K562 (cell line): ENCODE data around the gene GALNT9. TPM values are rescaled to one million over a fixed set of nuclear protein-coding genes. Genes with fewer than 3 reads are reported as not detected.

ENCODE experiments used
- ATAC-seq: fragments of 200-7000 bp; cut with Tn5 transposase; 3 replicates; pipeline ENCODE4 v1.9.1; 2020; ENCODE audit warnings: moderate library complexity
- BruUV-seq: library from RNA; stranded (reverse); fragments of 400-500 nt; replicated peaks from 2 replicates; lab custom pipeline; 2021; lab: Mats Ljungman, UMichigan
- CTCF ChIA-PET: fragments of 300-600 bp; formaldehyde crosslinking; extraction: SDS; loops from one replicate; lab custom pipeline; 2021; ENCODE audit warnings: low intra/inter-chr PET ratio; lab: Yijun Ruan, JAX
- POLR2A ChIA-PET: fragments of 300-600, 350-650 bp; sonication (Branson Sonifier 250); formaldehyde crosslinking; extraction: SDS; loops from one replicate; lab custom pipeline; 2021; ENCODE audit warnings: antibody characterized with exemption, inconsistent platforms; lab: Yijun Ruan, JAX
- DNase-seq, 4 experiments: peaks; one replicate each; pipeline versions ENCODE4 v3.0.0 to v3.0.0-alpha.2; 2011 to 2018; ENCODE audit warnings: low spot score in 3 of 4, mixed read lengths in 3 of 4; ENCODE audit errors: extremely low read depth in 1 of 4
- FAIRE-seq: peaks from 2 replicates; lab custom pipeline; 2011; peaks lifted over from hg19 to GRCh38; lab: Jason Lieb, UNC
- H2AFZ ChIP-seq: 2 replicates; pipeline ENCODE4 v1.6.0; 2011; ENCODE audit warnings: low read depth, low read length, control low read depth, inconsistent platforms
- H3K27ac ChIP-seq: fragments of 200-600 bp; 3 replicates; pipeline ENCODE4 v1.8.0; 2011; ENCODE audit warnings: low read depth, mild to moderate bottlenecking, control low read depth, inconsistent platforms, low read length, moderate library complexity, mixed read lengths; ENCODE audit errors: extremely low read depth
- H3K27me3 ChIP-seq, 2 experiments: fragments of 300-600 bp in 1 of 2; 2 replicates in 1 of 2; 3 replicates in 1 of 2; pipeline versions ENCODE4 v1.6.0 to v1.8.0; 2011; ENCODE audit warnings: inconsistent platforms in 2 of 2, low read length in 2 of 2, mild to moderate bottlenecking in 1 of 2, mixed read lengths in 1 of 2, moderate library complexity in 1 of 2; ENCODE audit not compliant: control insufficient read depth in 2 of 2, insufficient read depth in 2 of 2
- H3K36me3 ChIP-seq: fragments of 300-600 bp; 3 replicates; pipeline ENCODE4 v1.8.0; 2011; ENCODE audit warnings: mild to moderate bottlenecking, low read length, inconsistent platforms; ENCODE audit not compliant: control insufficient read depth, insufficient read depth
- H3K4me1 ChIP-seq, 2 experiments: fragments of 200-600 bp in 1 of 2; replicated peaks in 1 of 2; 2 replicates in 1 of 2; 3 replicates in 1 of 2; pipeline versions ENCODE4 v1.5.1 to v1.8.0; 2011; ENCODE audit warnings: inconsistent platforms in 2 of 2, low read length in 2 of 2, mild to moderate bottlenecking in 1 of 2, mixed read lengths in 1 of 2, moderate library complexity in 1 of 2; ENCODE audit not compliant: control insufficient read depth in 2 of 2, insufficient read depth in 2 of 2
- H3K4me2 ChIP-seq: 2 replicates; pipeline ENCODE4 v1.6.1; 2011; ENCODE audit warnings: low read length, control low read depth, inconsistent platforms, mixed read lengths; ENCODE audit not compliant: insufficient read depth
- H3K4me3 ChIP-seq: fragments of 200-600 bp; sonication (generic), shearing (Covaris generic); 2 replicates; pipeline ENCODE4 v1.5.1; 2016; ENCODE audit warnings: control low read depth, inconsistent platforms
- H3K79me2 ChIP-seq: fragments of 200-600 bp; 3 replicates; pipeline ENCODE4 v1.8.0; 2011; ENCODE audit warnings: low read length, inconsistent platforms; ENCODE audit not compliant: control insufficient read depth, insufficient read depth
- H3K9ac ChIP-seq, 2 experiments: 2 replicates each; pipeline versions ENCODE4 v1.6.0 to v1.6.1; 2011; ENCODE audit warnings: low read depth in 2 of 2, low read length in 2 of 2, control low read depth in 1 of 2, inconsistent platforms in 1 of 2, mild to moderate bottlenecking in 1 of 2, mixed read lengths in 1 of 2; ENCODE audit not compliant: insufficient read depth in 1 of 2
- H3K9me1 ChIP-seq: one replicate; pipeline ENCODE4 v1.6.0; 2011; ENCODE audit warnings: inconsistent platforms, mild to moderate bottlenecking, low read length, moderate library complexity; ENCODE audit not compliant: control insufficient read depth, insufficient read depth
- H3K9me3 ChIP-seq: replicated peaks from 2 replicates; pipeline ENCODE4 v1.5.1; 2011; ENCODE audit warnings: low read depth, low read length, inconsistent platforms; ENCODE audit not compliant: control insufficient read depth, insufficient read depth
- H4K20me1 ChIP-seq: replicated peaks from 2 replicates; pipeline ENCODE4 v1.6.1; 2011; ENCODE audit warnings: low read length, inconsistent platforms, mixed read lengths; ENCODE audit not compliant: control insufficient read depth, insufficient read depth
- CREBBP ChIP-seq: IDR thresholded peaks from one replicate; pipeline ENCODE4 v1.6.1; 2012; ENCODE audit warnings: low read depth, mild to moderate bottlenecking, control low read depth, inconsistent platforms, low read length
- DPF2 ChIP-seq: fragments of 450-650 bp; IDR thresholded peaks from 2 replicates; pipeline ENCODE4 v1.6.1; 2016
- HMG20A ChIP-seq: fragments of 450-650 bp; formaldehyde crosslinking; conservative IDR thresholded peaks from 2 replicates; pipeline ENCODE4 v1.4.0; 2020; ENCODE audit warnings: mild to moderate bottlenecking, mixed read lengths
- KAT7 ChIP-seq: sonication (generic); formaldehyde crosslinking; IDR thresholded peaks from 2 replicates; pipeline ENCODE4 v1.8.0; 2022; ENCODE audit warnings: missing genetic modification reagents, mild to moderate bottlenecking, borderline replicate concordance
- PURB ChIP-seq: sonication (generic); formaldehyde crosslinking; IDR thresholded peaks from 2 replicates; pipeline ENCODE4 v1.9.0; 2021; ENCODE audit warnings: low read depth, mild to moderate bottlenecking, missing genetic modification reagents
- RBM22 ChIP-seq: fragments of 200-400 bp; formaldehyde crosslinking; IDR thresholded peaks from 2 replicates; pipeline ENCODE4 v1.6.1; 2018; ENCODE audit warnings: low read length, low read depth; ENCODE audit not compliant: poor library complexity, severe bottlenecking
- SMARCE1 ChIP-seq: fragments of 450-650 bp; IDR thresholded peaks from 2 replicates; pipeline ENCODE4 v1.7.1; 2016; ENCODE audit warnings: mild to moderate bottlenecking
- TRIM28 ChIP-seq: fragments of 450-650 bp; IDR thresholded peaks from 2 replicates; pipeline ENCODE4 v1.6.1; 2017
- XRCC4 ChIP-seq: IDR thresholded peaks from one replicate; pipeline ENCODE4 v1.6.1; 2011; ENCODE audit not compliant: insufficient read depth, insufficient read length; ENCODE audit errors: extremely low read depth
- YY1 ChIP-seq, 3 experiments: IDR thresholded peaks; 2 replicates each; pipeline ENCODE4 v1.6.1; 2011; ENCODE audit warnings: low read length in 2 of 3, mild to moderate bottlenecking in 2 of 3, moderate library complexity in 2 of 3, borderline replicate concordance in 1 of 3, control low read depth in 1 of 3, low read depth in 1 of 3; ENCODE audit not compliant: insufficient read depth in 3 of 3, insufficient replicate concordance in 2 of 3, control insufficient read depth in 1 of 3, insufficient read length in 1 of 3; ENCODE audit errors: extremely low read depth in 1 of 3
- ZNF184 ChIP-seq: sonication (generic); formaldehyde crosslinking; IDR thresholded peaks from 2 replicates; pipeline ENCODE4 v1.5.0; 2020; ENCODE audit warnings: missing genetic modification reagents
- ZNF785 ChIP-seq: fragments of 250-450 bp; sonication (Bioruptor Pico); IDR thresholded peaks from 2 replicates; pipeline ENCODE4 v1.4.0; 2020; ENCODE audit warnings: mild to moderate bottlenecking
- WGBS: fragments of 100-300 bp; shearing (Covaris generic); methylation state at CpG from one replicate; pipeline ENCODE4 v1.1.6; 2016; ENCODE audit warnings: low coverage, mixed read lengths; ENCODE audit not compliant: insufficient coverage; ENCODE audit errors: missing lambda C conversion rate; 5-methylcytosine and 5-hydroxymethylcytosine counted together
- in situ Hi-C: fragments of 300-500 bp; cut with MboI; formaldehyde crosslinking; loops from 4 replicates; pipeline ENCODE4 v1.15.0; 2018; ENCODE audit warnings: inconsistent platforms, mixed read lengths
- intact Hi-C: fragments of 100-400 bp; cut with micrococcal nuclease; formaldehyde crosslinking; loops from 2 replicates; pipeline ENCODE4 v1.14.2; 2022
- polyA plus RNA-seq, 8 experiments: library from polyadenylated mRNA; depleted of rRNA in 4 of 8; stranded (reverse) in 5 of 8; unstranded in 3 of 8; fragments of >200 nt; fragmentation: Nextera tagmentation in 2 of 8; fragmentation: Illumina TruSeq in 1 of 8; extraction: Ambion mirVana in 2 of 8; extraction: Trizol in 1 of 8; gene quantifications; 2 replicates each; pipeline versions ENCODE4 v1.2.1 to v1.2.3, GENCODE V29; 2011 to 2014; ENCODE audit warnings: inconsistent platforms in 1 of 8, missing spikeins in 1 of 8
- total RNA-seq, 7 experiments: library from RNA; depleted of rRNA in 6 of 7; stranded (reverse); fragments of >200 nt in 6 of 7; fragmentation: Illumina TruSeq in 2 of 7; extraction: Trizol in 2 of 7; gene quantifications; 2 replicates each; pipeline versions ENCODE4 v1.2.1 to v1.2.3, GENCODE V29; 2011 to 2021; ENCODE audit warnings: low replicate concordance in 1 of 7
- TF ChIP-seq, protein P1 (sequence below): conservative IDR thresholded peaks from 2 replicates; pipeline ENCODE4 v1.6.1; 2011; ENCODE audit warnings: low read depth, mild to moderate bottlenecking, low read length; ENCODE audit not compliant: control insufficient read depth

Gene GALNT9
- total and polyA plus RNA-seq, 9 of the 15 experiments (the other 6 are each of a cell fraction or from before 2014, with no cell fraction given) = not detected

DNA sequence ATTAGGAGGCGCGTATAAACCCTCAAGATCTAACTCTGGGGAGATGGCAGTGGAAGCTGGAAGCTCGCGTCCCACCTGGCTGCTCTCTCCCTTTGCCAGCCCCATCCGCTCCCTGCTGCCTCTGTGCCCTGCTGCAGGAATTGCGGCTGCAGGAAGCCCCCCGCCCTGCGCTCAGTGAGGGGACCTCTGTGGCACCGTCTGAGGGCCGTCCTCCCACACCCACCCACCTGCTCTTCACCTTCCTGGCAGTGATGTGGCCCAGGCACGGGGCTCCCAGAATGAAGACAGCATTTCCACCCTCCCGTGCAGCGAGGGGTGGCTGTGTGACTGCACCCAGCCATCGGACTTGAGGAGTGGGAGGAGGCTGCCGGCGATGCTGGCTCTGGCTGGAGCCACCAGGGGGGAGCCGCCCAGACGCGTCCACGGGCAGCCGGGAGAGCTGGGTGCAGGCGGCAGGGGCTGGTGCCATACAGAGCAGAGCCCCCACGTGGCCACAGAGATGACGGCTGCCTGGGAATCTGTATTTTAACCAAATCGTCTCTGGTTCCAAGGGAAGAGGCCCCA lies 28.3 kb upstream of the GALNT9 start:
- ChIA-PET POLR2A (interaction anchor here (1.0 to 1.6 kb wide), 2 partner anchors 32 to 81 kb away, joined by 3 to 4 read pairs; no protein-coding TSS in a partner anchor), CTCF (no interaction called here)
- intact Hi-C loops (no loop called here), in situ Hi-C loops (no loop called here)
- no peak overlapping the region for H3K9ac ChIP-seq
- H3K27me3 ChIP-seq = peaks cover 28 to 65% of the 10 kb centered on the region in 2 experiments
- no peaks in the 10 kb centered on the region for H3K79me2 ChIP-seq
- H3K9me3 ChIP-seq = no peaks in the 10 kb centered on the region
- no peak overlapping the region for H2AFZ ChIP-seq
- peaks cover 0 to 5% of the 10 kb centered on the region in 2 experiments; a peak in 1 of 5 replicates for H3K4me1 ChIP-seq
- WGBS = 5% methylated on average over 17 of the region's 25 CpGs
- no peaks in the 10 kb centered on the region for H3K36me3 ChIP-seq
- FAIRE-seq = no peak
- no peak overlapping the region for H3K4me2 ChIP-seq
- no peak for DNase-seq
- ATAC-seq = no peak
- H3K9me1 ChIP-seq = no peaks in the 10 kb centered on the region
- H3K4me3 ChIP-seq = no peak overlapping the region
- H4K20me1 ChIP-seq = 0 out of 2 replicates have a peak, but pooled peaks cover 5% of the 10 kb centered on the region
- H3K27ac ChIP-seq = no peak overlapping the region
- no TSS peak for BruUV-seq
- no peak for TF ChIP-seq TRIM28
- no peak for TF ChIP-seq XRCC4
- TF ChIP-seq DPF2 = no peak
- no peak for TF ChIP-seq SMARCE1
- TF ChIP-seq, protein P1, sequence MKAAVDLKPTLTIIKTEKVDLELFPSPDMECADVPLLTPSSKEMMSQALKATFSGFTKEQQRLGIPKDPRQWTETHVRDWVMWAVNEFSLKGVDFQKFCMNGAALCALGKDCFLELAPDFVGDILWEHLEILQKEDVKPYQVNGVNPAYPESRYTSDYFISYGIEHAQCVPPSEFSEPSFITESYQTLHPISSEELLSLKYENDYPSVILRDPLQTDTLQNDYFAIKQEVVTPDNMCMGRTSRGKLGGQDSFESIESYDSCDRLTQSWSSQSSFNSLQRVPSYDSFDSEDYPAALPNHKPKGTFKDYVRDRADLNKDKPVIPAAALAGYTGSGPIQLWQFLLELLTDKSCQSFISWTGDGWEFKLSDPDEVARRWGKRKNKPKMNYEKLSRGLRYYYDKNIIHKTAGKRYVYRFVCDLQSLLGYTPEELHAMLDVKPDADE = no peak
- TF ChIP-seq HMG20A (CRISPR knock-in tag) = no peak
- no peak for TF ChIP-seq PURB (CRISPR knock-in tag)
- TF ChIP-seq ZNF184 (CRISPR knock-in tag) = no peak
- no peak for TF ChIP-seq CREBBP
- TF ChIP-seq ZNF785 = no peak
- no peak for TF ChIP-seq RBM22
- no peak for TF ChIP-seq KAT7 (CRISPR knock-in tag)
- TF ChIP-seq YY1 (IDR thresholded peaks at IDR 0.05; ENCODE audit: borderline replicate concordance in 1 of 3, control insufficient read depth in 1 of 3, extremely low read depth in 1 of 3, insufficient read depth in 3 of 3, insufficient read length in 1 of 3, insufficient replicate concordance in 2 of 3, low read depth in 1 of 3, low read length in 2 of 3) = no peak
